NCI-H1930 (cell line): ENCODE measurements around the gene DPPA4.
"Not testable (repeated sequence)": the region's sequence is repeated elsewhere in the genome, so short reads cannot be mapped to it uniquely, and the experiment has no call there.

Experiments
- DNase-seq, 2 experiments: peaks; one replicate each; lab custom pipeline; 2025; lab: John Stamatoyannopoulos, UW

Gene DPPA4, protein sequence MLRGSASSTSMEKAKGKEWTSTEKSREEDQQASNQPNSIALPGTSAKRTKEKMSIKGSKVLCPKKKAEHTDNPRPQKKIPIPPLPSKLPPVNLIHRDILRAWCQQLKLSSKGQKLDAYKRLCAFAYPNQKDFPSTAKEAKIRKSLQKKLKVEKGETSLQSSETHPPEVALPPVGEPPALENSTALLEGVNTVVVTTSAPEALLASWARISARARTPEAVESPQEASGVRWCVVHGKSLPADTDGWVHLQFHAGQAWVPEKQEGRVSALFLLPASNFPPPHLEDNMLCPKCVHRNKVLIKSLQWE

DNA sequence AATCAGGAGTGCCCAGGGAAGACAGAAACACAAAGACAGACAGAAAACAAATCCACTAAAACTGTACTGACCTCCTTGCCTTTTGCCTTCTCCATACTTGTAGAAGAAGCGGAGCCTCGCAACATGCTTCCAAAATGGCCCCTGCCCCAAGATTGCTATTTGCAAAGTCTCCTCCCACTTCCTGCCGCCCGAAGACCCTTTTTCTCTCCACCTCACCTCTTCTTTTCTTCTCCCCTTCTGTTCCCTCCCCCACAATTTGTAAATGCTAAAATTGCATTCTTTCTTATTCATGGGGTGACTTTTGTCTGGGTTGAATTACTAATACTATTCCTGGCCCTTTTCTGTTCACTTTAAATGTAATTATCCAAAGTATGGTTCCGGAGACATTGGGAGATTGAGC is at the start of gene DPPA4:
DPPA4 (minus strand) TSS at position 154 of the 400 bp plus-strand sequence; CDS start at position 125, 29 bp downstream.
- no peak for DNase-seq

DNA sequence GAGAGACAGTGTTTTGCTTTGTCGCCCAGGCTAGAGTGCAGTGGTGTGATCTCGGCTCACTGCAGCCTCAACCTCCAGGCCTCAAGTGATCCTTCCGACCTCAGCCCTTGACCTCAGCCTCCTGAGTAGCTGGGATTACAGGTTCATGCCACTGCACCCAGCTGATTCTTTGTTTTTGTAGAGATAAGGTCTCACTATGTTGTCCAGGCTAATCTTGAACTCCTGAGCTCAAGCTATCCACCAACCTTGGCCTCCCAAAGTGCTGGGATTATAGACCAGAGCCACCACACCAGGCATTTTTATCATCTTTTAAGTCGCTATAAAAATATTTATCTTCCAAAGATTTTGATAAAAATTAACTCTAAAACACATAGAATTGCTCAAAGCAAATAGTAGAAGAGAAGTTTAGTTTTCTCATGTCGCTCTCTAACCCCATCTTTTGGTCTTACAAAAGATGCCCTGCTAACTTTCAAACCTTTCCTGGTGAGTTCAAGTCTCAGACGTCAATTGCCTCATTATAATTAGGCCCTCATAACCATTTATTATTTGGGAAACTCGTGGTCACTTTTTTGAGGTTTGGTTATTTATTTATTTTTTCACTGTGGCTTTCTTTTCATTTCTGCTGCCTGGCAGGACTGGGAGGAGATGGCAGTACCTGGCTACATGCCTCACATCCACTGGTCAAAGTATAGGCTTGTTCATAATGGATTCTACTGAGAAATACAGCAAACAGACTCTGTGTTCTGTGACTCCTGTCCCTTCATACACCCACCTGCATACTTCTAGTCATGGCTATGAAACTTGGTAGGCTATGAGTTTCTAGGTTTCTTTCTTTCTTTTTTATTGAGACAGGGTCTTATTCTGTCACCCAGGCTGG is 48.3 kb upstream of the DPPA4 start:
- no peak for DNase-seq

DNA sequence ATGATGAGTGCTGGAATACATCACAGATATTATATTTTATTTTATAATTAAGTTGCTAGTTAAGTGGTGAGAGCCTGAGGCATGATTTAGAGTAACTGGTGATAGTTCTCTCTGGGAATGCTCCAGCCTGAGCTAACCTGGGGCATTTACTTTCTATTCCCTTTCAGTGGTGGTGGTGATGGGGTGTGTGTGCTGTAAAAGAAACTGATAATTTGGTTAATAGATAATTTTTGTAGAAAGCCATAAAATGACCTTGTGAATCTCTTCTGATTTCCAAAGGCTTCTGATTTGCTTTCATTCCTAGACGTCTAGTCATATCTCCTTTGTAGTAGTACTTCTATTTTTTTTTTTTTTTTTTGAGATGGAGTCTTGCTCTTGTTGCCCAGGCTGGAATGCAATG is 46.8 kb upstream of the DPPA4 start:
- DNase-seq: no peak

DNA sequence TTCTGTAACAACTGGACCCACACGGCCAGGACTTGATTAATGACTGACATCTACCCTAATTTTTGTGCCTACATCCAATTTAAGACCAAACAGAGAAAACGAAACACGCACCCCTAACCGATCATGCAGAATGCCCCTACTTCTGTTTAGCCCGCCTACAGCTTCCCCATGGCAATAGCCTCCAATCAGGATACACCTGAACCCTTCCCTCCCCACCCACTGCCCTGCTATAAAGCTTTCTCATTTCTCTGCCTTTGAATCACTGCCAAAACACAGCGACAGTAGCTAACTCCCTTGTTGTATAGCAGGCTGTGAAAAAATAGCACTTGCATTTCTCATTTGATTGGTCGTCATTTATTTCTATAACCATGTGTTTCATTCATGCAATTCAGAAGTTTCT is 45.2 kb upstream of the DPPA4 start:
- no peak for DNase-seq

DNA sequence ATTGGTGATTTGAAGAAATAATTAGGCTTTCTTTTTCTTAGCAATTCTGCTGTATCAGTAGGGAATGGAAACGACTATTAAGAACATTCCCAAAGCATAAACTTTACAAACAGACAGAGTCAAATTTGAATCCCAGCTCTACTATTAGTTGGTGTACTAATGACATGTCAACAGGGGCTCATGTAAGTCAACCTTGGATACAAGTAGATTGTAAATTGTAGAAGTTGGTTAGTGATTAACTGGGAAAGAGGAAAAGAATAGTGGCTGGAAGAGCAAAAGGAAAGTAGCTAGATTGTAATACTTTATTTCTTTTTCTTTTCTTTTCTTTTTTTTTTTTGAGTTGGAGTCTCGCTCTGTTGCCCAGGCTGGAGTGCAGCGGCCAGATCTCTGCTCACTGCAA is 38.6 kb upstream of the DPPA4 start:
- DNase-seq: no peak

DNA sequence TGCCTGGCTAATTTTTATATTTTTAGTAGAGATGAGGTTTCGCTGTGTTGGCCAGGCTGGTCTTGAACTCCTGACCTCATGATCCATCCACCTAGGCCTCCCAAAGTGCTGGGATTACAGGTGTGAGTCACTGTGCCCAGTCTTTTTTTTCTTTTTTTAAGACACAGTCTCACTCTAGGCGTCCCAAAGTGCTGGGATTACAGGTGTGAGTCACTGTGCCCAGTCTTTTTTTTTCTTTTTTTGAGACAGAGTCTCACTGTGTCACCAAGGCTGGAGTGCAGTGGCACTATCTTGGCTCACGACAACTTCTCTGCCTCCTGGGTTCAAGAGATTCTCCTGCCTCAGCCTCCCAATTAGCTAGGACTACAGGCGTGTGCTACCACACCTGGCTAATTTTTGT is 37.1 kb upstream of the DPPA4 start:
- not testable (repeated sequence) for DNase-seq

DNA sequence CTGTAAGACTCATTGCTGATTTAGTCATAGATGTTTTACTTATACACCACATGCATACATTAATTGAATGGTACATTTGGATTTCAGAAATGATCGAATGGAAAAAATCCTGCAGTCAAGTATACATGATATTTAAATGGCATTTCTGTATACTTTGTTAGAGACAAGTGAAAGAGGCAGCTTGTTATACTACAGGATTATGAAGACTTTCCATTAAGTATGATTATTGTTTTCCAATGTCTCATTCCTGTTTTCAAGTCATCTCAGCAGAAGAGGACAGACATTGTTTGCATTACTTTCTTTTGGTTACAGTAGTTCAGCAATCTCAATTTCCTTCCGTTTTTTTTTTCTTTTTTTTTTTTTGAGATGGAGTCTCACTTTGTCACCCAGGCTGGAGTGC is 36.6 kb upstream of the DPPA4 start:
- DNase-seq: no peak

DNA sequence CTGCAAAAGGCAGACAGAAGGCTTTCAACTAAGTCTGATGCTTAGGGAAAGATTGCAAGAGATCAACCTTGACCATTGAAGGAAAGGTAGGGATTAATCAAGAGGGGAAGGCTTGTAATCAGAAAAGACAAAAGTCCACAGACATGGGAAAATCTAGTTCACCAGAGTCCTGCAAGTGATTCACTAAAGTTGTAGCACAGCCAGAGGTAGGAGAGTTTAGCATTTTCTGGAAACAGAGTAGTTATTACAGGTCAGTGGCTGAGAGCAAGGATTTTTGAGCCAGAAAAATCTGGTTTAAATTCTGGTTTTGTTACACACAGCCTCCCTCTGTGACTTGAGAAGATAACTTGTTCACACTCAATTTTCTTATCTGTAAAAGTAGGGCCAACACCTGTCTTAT is 35.3 kb upstream of the DPPA4 start:
- no peak for DNase-seq

DNA sequence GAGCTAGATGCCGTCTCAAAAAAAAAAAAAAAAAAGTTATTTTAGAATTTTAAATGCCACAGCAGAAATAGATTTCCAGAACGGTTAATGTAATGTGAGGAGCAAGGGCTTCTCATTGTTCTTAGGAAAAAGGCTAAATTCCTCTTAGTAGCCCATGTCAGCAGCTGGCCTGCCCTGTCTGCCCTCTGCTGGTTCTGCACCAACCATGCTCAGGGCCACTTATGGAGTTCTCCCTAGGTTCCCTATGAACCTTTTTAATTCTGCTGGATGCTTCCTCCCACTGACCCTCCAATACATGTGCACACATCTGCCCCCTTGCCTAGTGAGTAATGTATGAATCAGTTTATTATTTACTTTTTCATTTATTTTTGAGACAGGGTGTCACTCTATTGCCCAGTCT is 32.2 kb upstream of the DPPA4 start:
- DNase-seq: no peak

DNA sequence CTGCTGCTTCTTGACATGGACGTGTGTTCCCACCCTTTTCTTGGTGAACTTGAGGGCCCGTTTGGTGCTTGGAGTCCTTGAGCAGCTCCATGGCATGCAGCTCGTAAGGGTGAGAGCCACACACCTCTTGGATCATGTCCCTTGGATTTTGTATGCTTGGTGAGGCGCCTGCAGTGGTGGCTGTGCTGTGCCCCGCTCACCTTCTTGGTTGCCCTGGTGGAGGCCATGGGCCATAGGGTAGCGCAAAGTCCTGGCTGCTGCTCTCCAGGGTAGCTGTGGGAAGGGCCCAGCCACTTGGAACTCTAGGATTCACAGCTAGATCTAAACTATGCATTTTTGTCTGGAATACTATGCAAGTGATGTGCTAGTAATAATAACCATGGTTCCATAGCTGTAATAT is 26.7 kb upstream of the DPPA4 start:
- no peak for DNase-seq

DNA sequence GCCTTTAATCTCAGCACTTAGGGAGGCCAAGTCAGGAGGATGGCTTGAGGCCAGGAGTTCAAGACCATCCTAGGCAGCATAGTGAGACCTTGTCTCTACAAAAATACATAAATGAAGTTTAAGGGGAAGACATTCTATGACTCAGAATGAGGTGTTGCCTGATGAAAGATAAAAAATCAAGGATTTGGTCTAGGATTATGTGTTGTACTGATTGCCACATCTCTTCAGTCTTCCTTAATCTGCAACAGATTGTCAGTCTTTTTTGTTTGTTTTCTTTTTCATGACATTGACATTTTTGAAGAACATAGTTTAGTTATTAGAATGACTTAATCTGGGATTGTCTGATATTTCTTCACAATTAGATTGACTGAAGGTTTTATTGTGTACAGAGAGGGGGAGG is 26.3 kb upstream of the DPPA4 start:
- DNase-seq: no peak

DNA sequence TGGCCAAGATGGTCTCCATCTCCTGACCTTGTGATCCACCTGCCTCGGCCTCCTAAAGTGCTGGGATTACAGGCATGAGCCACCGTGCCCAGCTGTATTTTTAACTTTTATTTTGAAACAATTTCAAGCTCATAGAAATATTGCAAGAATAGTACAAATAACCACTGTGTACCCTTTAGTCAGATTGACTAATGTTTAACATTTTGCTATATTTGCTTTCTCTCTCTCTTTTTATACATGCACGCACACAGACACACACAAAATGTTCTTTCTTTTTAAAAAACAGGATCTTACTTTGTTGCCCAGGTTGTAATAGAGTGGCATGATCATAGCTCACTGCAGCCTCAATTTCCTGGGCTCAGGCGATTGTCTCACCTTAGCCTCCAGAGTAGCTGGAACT is 25.5 kb upstream of the DPPA4 start:
- DNase-seq: no peak

DNA sequence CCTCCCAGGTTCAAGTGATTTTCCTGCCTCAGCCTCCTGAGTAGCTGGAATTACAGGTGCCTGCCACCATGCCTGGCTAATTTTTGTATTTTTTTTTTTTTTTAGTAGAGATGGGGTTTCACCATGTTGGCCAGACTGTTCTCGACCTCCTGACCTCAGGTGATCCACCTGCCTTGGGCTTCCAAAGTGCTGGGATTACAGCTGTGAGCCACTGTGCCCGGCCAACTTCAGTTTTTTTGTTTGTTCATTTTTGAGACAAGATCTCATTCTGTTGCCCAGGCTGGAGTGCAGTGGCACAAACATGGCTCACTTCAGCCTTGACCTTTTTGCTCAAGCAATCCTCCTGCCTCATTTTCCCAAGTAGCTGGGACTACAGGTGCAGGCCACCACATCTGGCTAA is 21.5 kb upstream of the DPPA4 start:
- DNase-seq: not testable (repeated sequence)

DNA sequence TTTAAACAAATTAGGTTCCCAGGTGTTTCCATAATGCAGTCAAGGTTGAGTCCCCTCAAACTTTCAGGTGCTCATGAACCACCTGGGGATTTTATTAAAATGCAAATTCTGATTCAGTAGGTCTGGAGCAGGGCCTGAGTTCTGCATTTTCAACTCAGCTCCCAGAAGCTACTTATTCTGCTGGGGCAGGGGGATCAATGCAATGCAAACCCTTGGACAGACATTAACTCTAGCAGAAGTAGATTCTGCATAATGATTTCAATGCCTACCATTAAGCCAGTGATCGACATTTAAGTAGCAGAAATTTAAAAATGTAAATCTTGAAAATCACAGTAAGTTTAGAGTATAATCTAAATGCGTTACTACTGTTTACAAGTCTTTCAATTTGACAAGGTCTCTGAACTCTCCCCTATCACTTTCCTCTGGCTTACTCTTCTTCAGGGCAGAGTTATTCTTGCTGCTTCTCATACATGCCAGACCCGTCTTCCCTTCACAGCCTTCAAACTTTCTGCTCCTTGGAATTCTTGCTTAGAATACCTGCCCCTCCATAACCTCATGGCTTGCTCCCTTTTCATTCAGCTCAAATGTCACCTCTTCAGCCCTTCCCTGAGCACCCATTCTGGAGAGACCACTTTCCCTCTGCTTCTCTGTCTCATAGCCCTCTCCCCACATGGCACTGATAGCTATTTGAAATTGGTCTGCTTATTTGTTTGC is 19.3 kb upstream of the DPPA4 start:
- DNase-seq: no peak

DNA sequence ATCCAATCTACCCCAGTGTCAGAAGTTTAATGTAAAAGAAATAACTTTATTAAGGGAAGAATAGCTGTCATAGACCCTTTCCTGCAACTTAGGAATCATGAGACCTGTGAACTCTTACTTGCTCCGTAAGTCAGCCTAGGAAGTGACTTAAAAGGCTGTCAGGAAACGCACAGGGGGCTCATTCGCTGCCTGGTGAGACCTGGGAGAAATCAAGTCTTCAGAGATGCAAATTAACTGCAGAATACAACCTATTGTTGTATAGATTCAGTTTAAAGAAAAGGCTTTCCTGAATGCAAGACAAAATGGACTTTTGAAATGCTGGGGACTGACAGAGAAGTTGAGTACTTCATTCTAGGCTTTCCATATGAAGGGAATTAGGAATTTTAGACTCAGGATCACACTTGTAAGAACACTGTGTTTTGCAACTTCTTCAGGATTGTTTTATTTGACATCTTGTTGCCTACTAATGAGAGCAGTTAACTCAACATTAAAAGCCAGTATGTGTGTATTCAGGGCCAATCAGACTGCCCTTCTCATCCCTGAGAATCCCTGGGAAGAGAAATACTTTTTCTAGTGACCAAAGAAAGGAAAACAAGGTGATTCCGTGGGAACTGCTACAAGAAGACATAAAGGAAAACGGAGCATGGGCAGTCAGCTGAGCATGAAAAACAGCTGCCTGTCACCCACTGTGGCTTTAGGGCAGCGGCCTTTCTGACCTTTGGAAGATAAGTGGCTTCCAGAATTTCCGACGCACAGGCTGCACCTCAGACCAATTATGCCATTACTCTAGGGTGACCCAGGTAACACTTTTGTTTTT is 18.5 kb upstream of the DPPA4 start:
- DNase-seq: no peak

DNA sequence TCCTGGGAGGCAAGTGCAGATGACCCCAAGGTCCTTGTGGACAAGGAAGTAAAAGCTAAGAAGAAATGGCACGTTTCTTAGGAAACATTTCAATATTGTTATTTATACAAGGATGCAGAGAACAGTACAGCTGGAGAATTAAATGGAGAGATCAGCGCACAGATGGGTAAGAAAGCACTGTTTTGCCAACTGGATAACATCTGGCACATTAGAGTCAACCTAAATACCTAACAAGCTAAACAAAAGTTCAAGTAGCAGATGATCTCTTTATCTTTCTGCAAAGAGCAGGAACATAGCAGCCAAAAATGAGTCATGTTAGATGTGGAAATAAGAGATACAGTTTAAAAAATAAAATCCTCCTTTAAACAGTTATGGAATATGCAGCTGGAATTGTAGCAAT is 15.7 kb upstream of the DPPA4 start:
- no peak for DNase-seq

DNA sequence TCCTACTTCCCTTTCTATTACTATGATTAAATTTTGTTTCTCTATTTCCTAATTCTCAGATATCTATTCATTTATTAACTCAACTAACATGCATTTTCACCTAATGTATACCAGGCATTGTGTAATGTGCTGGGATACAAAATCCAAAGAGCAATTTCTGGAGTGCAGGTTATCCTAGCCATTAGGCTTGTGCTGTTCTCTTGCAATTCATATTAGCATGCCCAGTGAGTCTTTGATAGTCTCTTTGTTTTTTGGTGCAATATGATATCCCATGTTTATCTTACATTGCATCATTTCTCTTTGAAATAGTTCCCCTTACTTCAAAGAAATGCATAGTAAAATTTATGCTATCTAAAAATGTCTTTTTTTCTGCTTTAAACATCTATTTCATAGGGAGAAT is 13.9 kb upstream of the DPPA4 start:
- no peak for DNase-seq

DNA sequence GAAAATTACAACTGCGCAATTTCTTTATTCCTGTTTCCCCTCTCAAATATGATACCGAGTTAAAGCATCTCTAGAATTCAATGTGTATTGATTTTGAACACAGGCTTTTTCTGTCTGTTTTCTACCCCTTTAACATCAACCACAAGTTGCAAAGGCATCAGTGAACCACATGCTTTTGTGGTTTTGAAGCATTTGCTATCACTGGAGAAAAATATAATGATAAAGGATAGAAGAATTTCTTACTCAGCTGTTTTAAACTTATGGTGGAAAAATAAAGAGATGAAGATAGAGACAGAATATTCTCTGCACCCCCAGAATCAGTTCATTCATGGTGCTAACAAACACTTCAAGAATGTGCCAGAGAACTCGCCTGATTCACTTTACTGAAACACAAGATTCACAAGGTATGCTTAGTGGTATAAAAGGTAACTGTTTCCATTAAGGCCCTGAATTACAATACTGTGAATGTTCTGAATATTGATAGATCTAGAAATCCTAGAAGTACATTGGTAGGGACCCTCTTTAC is 9.5 kb upstream of the DPPA4 start:
- no peak for DNase-seq

DNA sequence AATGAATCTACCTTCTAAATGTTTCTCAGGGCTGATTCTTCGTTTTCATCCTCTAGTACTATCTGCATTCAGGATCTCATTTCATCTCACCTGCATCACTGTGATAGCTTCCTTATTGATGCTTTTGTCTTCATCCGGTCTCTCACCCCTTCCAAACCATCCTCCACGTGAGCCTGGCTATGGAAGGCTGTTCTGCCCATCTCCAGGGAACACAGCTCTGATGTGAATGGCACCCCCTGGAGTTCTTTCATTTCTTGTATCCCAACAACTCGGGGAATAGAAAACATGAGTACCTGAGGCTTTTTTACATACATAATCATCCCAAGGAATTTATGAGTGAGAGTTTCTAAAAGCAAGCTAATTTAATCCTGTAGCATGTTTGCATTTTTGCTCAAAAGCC is 8.8 kb upstream of the DPPA4 start:
- no peak for DNase-seq

DNA sequence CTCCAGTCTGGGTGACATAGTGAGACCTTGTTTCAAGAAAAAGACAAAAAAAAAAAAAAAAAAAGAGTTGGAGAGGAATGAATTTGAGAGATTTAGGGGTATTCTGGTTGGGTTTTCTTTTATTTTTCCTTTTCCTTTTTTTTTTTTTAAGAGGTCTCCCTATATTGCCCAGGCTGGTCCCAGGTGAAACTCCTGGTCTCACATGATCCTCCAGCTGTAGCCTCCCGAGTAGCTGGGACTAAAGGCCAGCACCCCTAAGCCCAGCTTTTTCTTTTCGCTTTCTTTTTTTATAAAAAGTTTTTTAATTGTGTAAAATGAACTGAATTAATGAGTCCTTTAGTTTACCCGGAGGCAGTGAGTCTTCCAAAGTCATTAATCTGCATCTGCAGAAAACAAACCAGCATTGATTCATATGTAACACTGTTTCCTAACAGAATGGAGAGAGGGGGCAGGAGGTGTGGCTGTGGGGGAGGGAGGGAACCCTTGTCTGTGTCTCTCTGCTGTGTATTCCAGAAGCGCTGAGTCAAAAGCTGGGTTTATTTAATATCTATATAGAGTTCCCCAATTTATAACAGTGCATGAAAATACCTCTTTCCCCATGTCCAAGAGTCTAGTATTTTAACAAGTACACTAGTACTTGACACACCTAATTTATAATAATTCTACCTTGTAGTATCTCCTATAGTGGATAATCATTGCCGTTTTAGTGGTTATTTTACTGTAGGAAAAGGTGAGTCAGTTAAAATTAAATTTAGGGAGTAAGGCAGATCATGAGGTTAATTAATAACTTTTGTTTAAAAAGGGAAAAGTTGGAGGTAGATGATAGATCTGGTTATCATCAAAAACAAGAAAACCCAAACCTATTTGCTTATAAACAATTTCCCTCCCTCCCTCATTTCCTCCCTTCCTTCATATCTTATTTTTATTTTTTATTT is 2.6 kb upstream of the DPPA4 start:
- DNase-seq: no peak

DNA sequence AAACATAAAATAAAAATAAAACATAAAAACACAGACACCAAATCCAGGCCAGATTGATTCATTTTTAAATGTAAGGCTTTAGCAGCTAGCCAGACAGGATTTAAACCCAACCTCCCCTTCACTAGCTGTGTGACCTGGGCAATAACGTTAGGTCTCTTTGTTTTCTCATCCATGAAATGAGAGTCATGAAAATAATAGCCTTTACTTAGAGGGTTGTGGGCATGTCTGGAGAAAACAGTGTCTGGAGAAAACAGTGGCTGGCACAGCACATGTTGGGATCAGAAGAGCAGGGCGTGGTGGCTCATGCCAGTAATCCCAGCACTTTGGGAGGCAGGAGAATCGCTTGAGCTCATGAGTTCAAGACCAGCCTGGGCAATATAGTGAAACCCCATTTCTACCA is 1.9 kb upstream of the DPPA4 start:
- DNase-seq: no peak
